Fibroblast of mammary gland (primary cell): ENCODE results near the gene PKD1.

ENCODE experiments used
- DNase-seq: peaks from one replicate; pipeline ENCODE4 v3.0.0-alpha.2; 2010; ENCODE audit warnings: low read depth
- H3K4me3 ChIP-seq: 2 replicates; pipeline ENCODE4 v1.5.1; 2011; ENCODE audit warnings: low read depth, mild to moderate bottlenecking, low read length, moderate library complexity; ENCODE audit not compliant: control insufficient read depth
- TF ChIP-seq, protein P1 (sequence below): conservative IDR thresholded peaks from 2 replicates; pipeline ENCODE4 v1.5.1; 2011; ENCODE audit warnings: low read depth, low read length, inconsistent platforms; ENCODE audit not compliant: control insufficient read depth, insufficient read depth

PKD1 gene

DNA sequence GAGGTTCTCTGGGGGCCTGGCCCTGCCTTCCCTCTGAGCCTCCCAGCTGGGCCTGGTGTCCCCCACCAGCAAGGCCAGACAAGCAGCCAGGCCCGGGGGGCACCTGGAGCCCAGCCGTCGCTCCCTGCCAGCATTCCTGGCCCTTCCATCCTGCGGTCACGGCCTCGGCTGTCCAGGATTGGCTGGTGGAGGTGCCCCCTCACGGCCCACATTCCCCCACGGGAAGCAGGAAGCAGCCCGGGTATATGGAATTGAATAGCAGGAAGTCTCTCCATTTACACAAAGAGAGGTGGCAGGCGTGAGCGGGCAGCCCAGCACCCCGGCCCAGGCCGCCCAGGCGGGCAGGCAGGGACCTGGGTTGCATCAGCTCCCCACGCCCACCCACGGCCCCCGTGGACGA lies 34.4 kb upstream of the PKD1 start:
- DNase-seq = no peak
- TF ChIP-seq, protein P1, sequence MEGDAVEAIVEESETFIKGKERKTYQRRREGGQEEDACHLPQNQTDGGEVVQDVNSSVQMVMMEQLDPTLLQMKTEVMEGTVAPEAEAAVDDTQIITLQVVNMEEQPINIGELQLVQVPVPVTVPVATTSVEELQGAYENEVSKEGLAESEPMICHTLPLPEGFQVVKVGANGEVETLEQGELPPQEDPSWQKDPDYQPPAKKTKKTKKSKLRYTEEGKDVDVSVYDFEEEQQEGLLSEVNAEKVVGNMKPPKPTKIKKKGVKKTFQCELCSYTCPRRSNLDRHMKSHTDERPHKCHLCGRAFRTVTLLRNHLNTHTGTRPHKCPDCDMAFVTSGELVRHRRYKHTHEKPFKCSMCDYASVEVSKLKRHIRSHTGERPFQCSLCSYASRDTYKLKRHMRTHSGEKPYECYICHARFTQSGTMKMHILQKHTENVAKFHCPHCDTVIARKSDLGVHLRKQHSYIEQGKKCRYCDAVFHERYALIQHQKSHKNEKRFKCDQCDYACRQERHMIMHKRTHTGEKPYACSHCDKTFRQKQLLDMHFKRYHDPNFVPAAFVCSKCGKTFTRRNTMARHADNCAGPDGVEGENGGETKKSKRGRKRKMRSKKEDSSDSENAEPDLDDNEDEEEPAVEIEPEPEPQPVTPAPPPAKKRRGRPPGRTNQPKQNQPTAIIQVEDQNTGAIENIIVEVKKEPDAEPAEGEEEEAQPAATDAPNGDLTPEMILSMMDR = no peak
- H3K4me3 ChIP-seq = no peak overlapping the region

- TF ChIP-seq, protein P1 = no peak
- no peak overlapping the region for H3K4me3 ChIP-seq
Observed at GRCh38 chr16:2167068-2167638, 31.5 kb upstream of the PKD1 start.

GRCh38 chr16:2166263-2167067 lies 30.8 kb upstream of the PKD1 start:
- no peak overlapping the region for H3K4me3 ChIP-seq
- DNase-seq = no peak
- TF ChIP-seq, protein P1 = no peak

More at GRCh38 chr16:2167068-2167638, 31.5 kb upstream of the PKD1 start:
- DNase-seq = no peak

DNA sequence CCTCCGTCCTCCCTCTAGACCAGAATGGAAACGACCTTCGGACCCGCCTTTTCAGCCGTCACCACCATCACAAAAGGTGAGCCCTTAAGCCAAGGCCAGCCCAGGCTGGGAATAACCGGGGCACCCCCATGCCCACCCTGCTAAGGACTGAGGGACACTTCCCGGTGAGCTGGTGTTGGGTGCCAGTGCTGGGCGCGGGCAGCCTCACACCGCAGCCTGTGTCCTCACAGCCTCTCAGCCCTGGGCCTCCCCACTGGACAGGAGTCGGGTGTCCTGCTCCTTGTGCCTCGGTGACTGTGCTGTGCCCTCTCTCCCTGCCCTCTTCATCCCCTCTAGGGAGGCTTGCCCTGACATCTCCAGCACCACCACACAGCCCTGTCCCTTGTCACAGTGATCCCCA lies 30.2 kb upstream of the PKD1 start:
- TF ChIP-seq, protein P1 = no peak
- DNase-seq = no peak
- no peak overlapping the region for H3K4me3 ChIP-seq

DNA sequence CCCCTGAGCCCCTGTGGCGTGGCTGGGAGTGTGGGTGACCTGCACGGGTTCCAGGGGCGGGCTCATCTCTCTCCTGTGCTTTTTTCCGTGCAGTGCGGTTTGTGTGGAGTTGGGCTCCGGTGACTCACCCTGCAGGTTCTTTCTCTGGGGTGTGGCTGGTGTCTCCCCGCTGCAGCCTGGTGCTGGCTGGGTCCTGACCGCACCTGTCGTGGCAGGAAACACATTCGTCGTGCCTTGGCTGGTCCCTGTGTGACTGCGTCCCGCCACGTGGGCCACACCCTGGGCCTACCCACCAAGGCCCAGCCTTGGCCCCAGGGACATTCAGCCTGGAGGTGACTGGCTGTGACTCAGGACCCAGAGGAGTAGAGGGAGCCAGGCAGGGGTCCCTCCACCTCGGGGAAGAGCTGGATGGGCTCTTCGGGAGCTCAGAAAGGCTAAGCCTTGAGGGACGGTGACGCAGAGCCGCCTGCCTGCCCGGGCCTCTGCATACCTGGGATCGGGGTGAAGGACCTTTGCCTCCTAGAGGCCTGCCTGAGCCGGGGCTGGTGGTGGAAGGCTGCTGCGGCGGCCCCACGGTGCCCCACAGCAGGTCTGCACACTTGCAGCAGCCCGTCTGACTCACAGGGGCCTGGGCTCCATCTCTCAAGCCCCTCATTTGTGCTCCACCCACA lies 27.6 kb upstream of the PKD1 start:
- H3K4me3 ChIP-seq = no peak overlapping the region
- TF ChIP-seq, protein P1 = no peak
- no peak for DNase-seq

- TF ChIP-seq, protein P1 = no peak
- no peak overlapping the region for H3K4me3 ChIP-seq
- no peak for DNase-seq
Observed at GRCh38 chr16:2162676-2163118, 27.0 kb upstream of the PKD1 start.
